Stimulated activated CD4-positive, alpha-beta T cell treated with anti-CD3 and anti-CD28 coated beads, Interleukin-1b, Interleukin-23, amount 100 ng/mL, for 1 hour (primary cell): ENCODE measurements around the gene CLDN19.

Experiments
- DNase-seq, 2 donors: peaks; one replicate each; pipeline ENCODE4 v3.0.0-alpha.2; 2020; ENCODE audit warnings: low read depth in 2 of 2

Gene CLDN19

GRCh38 chr1:42739753-42740700 is at the start of gene CLDN19:
CLDN19 (minus strand) TSS chr1:42740236; CDS start chr1:42740063, 173 bp downstream.
- DNase-seq, result no peak

- no peak for DNase-seq
These were observed 48.0 kb upstream of the CLDN19 start for GRCh38 chr1:42788021-42788420.

- no peak for DNase-seq
These were observed 46.1 kb upstream of the CLDN19 start for GRCh38 chr1:42786097-42786496.

GRCh38 chr1:42784946-42785693 is 45.1 kb upstream of the CLDN19 start, which contains the start of gene TMEM269:
TMEM269 (plus strand) TSS chr1:42784991; CDS start chr1:42789894, 4,903 bp downstream.
- peak in 1 of 2 donors; percentile 10 for DNase-seq

GRCh38 chr1:42784547-42784945 is 44.5 kb upstream of the CLDN19 start:
- DNase-seq, result no peak

GRCh38 chr1:42783092-42783491 is 43.1 kb upstream of the CLDN19 start:
- no peak for DNase-seq

- DNase-seq, result no peak
These were observed 40.1 kb upstream of the CLDN19 start for GRCh38 chr1:42780176-42780575.

GRCh38 chr1:42779725-42780124 is 39.7 kb upstream of the CLDN19 start:
- DNase-seq, result no peak

GRCh38 chr1:42777852-42778251 is 37.8 kb upstream of the CLDN19 start:
- DNase-seq, result no peak

- DNase-seq, result no peak
These were observed 36.5 kb upstream of the CLDN19 start for GRCh38 chr1:42776502-42776901.

GRCh38 chr1:42774928-42775526 is 35.0 kb upstream of the CLDN19 start:
- no peak for DNase-seq

GRCh38 chr1:42773420-42773819 is 33.4 kb upstream of the CLDN19 start:
- no peak for DNase-seq

GRCh38 chr1:42769811-42770210 is 29.8 kb upstream of the CLDN19 start:
- DNase-seq, result no peak

- DNase-seq, result no peak
These were observed 28.1 kb upstream of the CLDN19 start for GRCh38 chr1:42768172-42768571.

- no peak for DNase-seq
These were observed 27.5 kb upstream of the CLDN19 start for GRCh38 chr1:42767510-42768000.

GRCh38 chr1:42766741-42767509 is 26.9 kb upstream of the CLDN19 start, which contains the start of the genes C1orf50 and P3H1:
C1orf50 (plus strand) TSS chr1:42767249; CDS start chr1:42767312, 63 bp downstream.
P3H1 (minus strand) TSS chr1:42767028; CDS start chr1:42766971, 57 bp downstream.
- DNase-seq, result peak; percentile 97 to 99

- peak in 1 of 2 donors; percentile 25 for DNase-seq
These were observed 26.1 kb upstream of the CLDN19 start for GRCh38 chr1:42765832-42766740.

GRCh38 chr1:42765269-42765668 is 25.2 kb upstream of the CLDN19 start:
- no peak for DNase-seq

GRCh38 chr1:42762269-42762668 is 22.2 kb upstream of the CLDN19 start:
- no peak for DNase-seq

GRCh38 chr1:42761567-42761966 is 21.5 kb upstream of the CLDN19 start:
- no peak for DNase-seq
